Suppressor macrophage treated with lipopolysaccharide for 4 hours (primary cell): Measurements from ENCODE around the gene ARIH2.
"Not testable (repeated sequence)": the region's sequence is repeated elsewhere in the genome, so short reads cannot be mapped to it uniquely, and the experiment has no call there.

Source experiments
- DNase-seq: peaks from one replicate; pipeline ENCODE4 v3.0.0-alpha.2; 2020

Gene ARIH2

GRCh38 chr3:48918388-48919214, at the start of gene ARIH2:
ARIH2 (plus strand) TSS chr3:48918842; CDS start chr3:48927559, 8,717 bp downstream.
- peak; percentile 96 for DNase-seq

- peak; percentile 79 for DNase-seq
Observed at GRCh38 chr3:48877671-48878070, 41.0 kb upstream of the ARIH2 start.

GRCh38 chr3:48879307-48879993, 39.2 kb upstream of the ARIH2 start:
- DNase-seq: peak; percentile 60

- DNase-seq: no peak
Observed at GRCh38 chr3:48879994-48880377, 38.7 kb upstream of the ARIH2 start.

- DNase-seq: no peak
Observed at GRCh38 chr3:48881006-48881405, 37.6 kb upstream of the ARIH2 start.

DNA sequence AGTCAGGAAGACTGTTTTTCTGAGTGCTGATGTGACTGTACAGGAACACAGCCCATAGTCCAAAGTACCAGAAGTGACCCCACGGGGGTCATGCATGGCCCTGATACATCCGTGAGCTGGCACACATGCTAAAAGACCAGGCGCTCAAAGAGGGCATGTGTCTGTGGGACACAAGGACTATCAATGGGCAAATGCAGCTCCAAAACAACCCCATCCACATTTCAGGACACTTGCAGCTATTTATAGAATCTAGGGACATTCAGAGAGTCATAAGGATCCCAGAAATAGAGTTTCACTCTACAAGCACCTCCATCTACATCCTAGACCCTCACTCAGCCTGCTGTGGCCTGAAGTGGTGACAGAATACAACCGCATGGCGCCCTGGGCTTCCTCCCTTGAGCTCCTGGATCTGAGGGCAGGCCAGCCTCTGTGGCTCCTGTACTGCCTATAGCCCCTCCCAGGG, 37.0 kb upstream of the ARIH2 start:
- DNase-seq: no peak

- DNase-seq: no peak
Observed at GRCh38 chr3:48885753-48886152, 32.9 kb upstream of the ARIH2 start.

GRCh38 chr3:48891606-48892005, 27.0 kb upstream of the ARIH2 start:
- DNase-seq: no peak

DNA sequence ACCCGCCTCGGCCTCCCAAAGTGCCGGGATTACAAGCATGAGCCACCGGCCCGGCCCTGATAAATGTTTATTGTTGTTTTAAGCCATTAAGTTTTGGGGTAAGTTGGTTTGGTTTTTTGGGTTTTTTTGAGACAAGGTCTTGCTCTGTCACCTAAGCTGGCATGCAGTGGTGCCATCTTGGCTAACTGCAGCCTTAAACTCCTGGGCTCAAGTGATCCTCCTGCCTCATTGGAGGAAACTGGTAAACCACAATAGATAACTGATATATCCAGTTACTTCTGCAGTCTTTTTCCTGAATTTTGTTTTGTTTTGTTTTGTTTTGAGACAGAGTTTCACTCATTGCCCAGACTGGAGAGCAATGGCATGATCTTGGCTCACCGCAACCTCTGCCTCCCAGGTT, 24.1 kb upstream of the ARIH2 start:
- DNase-seq: no peak

DNA sequence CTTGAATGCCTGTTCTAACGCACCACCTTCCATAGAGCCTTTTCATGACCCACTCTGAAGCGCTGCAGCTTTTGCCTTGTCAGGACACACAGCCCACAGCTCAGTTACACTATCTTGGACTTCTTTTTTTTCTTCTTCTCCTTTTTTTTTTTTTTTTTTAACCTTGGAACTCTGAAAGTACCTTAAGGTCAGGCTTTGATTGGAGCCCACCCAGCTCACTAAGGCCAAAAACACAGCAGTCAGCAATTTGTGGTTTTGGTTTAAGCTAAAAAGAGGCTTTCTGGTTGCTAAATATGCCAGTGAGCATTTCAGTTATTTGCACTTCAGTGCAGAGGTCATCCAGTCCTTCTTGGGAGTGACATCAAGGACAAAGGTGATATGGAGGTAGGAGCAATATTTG, 21.7 kb upstream of the ARIH2 start:
- DNase-seq: peak; percentile 34

- DNase-seq: peak; percentile 20
Observed at GRCh38 chr3:48897460-48898376, 20.9 kb upstream of the ARIH2 start.

GRCh38 chr3:48898383-48899234, 20.0 kb upstream of the ARIH2 start, which contains the start of gene SLC25A20:
SLC25A20 (minus strand) TSS chr3:48898882; CDS start chr3:48898794, 88 bp downstream.
- peak; percentile 92 for DNase-seq

- DNase-seq: no peak
Observed at GRCh38 chr3:48899273-48899672, 19.4 kb upstream of the ARIH2 start.

- not testable (repeated sequence) for DNase-seq
Observed at GRCh38 chr3:48907026-48907425, 11.6 kb upstream of the ARIH2 start.

GRCh38 chr3:48915296-48915695, 3.3 kb upstream of the ARIH2 start:
- no peak for DNase-seq

- peak; percentile 81 for DNase-seq
Observed at GRCh38 chr3:48919215-48920138, 835 bp downstream of the ARIH2 start.

DNA sequence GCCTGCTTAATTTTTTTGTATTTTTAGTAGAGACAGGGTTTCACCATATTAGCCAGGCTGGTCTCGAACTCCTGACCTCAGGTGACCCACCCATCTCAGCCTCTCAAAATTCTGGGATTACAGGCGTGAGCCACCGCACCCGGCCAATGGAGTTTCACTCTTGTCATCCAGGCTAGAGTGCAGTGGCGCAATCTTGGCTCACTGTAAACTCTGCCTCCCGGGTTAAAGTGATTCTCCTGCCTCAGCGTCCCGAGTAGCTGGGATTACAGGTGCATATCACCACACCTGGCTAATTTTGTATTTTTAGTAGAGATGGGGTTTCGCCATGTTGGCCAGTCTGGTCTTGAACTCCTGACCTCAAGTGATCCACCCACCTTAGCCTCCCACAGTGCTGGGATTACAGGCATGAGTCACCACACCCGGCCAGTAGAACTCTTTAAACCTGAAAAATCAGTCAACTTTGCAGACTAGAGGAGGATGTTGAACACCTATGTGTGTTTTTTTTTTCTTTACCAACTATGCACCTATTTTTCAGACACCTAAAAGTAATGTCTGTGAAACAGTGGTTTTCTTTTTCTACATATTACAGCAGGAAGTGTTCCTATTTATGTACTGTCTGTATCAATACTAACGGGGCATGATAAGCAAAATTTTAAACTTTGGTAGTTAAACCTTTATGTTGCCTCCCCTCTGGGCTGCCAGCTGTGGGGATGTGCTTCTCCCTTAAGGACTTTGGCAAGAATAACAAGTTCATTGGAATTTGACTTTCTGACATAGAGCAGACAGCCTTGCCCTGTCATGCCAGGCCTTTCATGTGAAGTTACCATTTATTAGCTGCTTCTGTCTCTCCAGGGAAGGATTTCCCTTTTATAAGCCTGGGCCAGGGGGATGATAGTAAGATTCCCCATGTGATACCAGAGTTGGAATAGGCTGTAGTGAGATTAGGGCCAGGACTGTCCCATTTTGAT, 8.1 kb downstream of the ARIH2 start:
- no peak for DNase-seq

GRCh38 chr3:48927928-48928327, 9.3 kb downstream of the ARIH2 start:
- DNase-seq: peak; percentile 52

DNA sequence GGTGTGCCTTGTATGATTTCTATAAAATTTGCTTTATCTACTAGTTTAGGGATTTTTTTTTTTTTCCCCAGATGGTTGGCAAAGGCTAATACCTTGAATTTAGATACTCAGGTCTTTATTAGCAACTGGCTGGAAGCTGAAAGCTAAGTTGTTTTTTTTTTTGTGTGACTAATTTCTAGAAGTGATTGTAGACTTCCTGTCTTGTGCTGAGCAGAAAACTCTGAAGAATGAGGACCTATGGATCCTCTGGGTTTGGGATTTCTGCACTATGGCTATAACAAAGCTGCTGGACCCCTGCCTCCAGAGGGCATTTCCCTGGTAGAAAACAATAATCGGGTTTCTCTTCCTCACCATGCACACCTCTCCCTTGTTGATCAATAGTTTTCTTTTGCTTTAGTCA, 10.0 kb downstream of the ARIH2 start:
- peak; percentile 32 for DNase-seq
